ENCODE results near the gene PPM1A.

PPM1A gene

GRCh38 chr14:60233891-60234290 lies 15.1 kb upstream of the PPM1A start:
- H3K27ac ChIP-seq, result no peak overlapping the region
- DNase-seq (ENCODE audit: low spot score), result no peak
- ChIA-PET POLR2A (ENCODE audit: low non-redundant PET) (no interaction called here), CTCF (no interaction called here)
- TF ChIP-seq CTCF (conservative IDR thresholded peaks at IDR 0.05; ENCODE audit: low read depth), result no peak

- DNase-seq (ENCODE audit: low spot score), result no peak
- H3K27ac ChIP-seq, result no peak overlapping the region
- POLR2A ChIA-PET (ENCODE audit: low non-redundant PET), result no interaction called here
- CTCF ChIA-PET, result no interaction called here
- TF ChIP-seq CTCF (conservative IDR thresholded peaks at IDR 0.05; ENCODE audit: low read depth), result no peak
Observed at GRCh38 chr14:60235440-60235839, 13.6 kb upstream of the PPM1A start.

GRCh38 chr14:60238955-60239354 lies 10.1 kb upstream of the PPM1A start:
- CTCF ChIA-PET, result no interaction called here
- DNase-seq (ENCODE audit: low spot score), result no peak
- no peak overlapping the region for H3K27ac ChIP-seq
- POLR2A ChIA-PET (ENCODE audit: low non-redundant PET), result no interaction called here
- TF ChIP-seq CTCF (conservative IDR thresholded peaks at IDR 0.05; ENCODE audit: low read depth), result no peak

- ChIA-PET CTCF (no interaction called here), POLR2A (ENCODE audit: low non-redundant PET) (no interaction called here)
- no peak for TF ChIP-seq CTCF (conservative IDR thresholded peaks at IDR 0.05; ENCODE audit: low read depth)
- H3K27ac ChIP-seq, result no peak overlapping the region
- DNase-seq (ENCODE audit: low spot score), result no peak
Observed at GRCh38 chr14:60240139-60240856, 8.7 kb upstream of the PPM1A start.

- ChIA-PET CTCF (interaction anchor here (0.6 to 1.2 kb wide), 2 partner anchors 516 to 552 kb away, joined by 3 read pairs; no protein-coding TSS in a partner anchor), POLR2A (ENCODE audit: low non-redundant PET) (interaction anchor here (0.6 kb wide), 1 partner anchor 9 kb away, joined by 3 read pairs; no protein-coding TSS in a partner anchor)
- TF ChIP-seq CTCF (conservative IDR thresholded peaks at IDR 0.05; ENCODE audit: low read depth), result no peak
- no peak overlapping the region for H3K27ac ChIP-seq
- no peak for DNase-seq (ENCODE audit: low spot score)
Observed at GRCh38 chr14:60241091-60241490, 7.9 kb upstream of the PPM1A start.

- no peak for TF ChIP-seq CTCF (conservative IDR thresholded peaks at IDR 0.05; ENCODE audit: low read depth)
- POLR2A ChIA-PET (ENCODE audit: low non-redundant PET), result no interaction called here
- CTCF ChIA-PET, result no interaction called here
- no peak for DNase-seq (ENCODE audit: low spot score)
- H3K27ac ChIP-seq, result no peak overlapping the region
Observed at GRCh38 chr14:60242429-60242828, 6.6 kb upstream of the PPM1A start.
